Heart left ventricle (tissue), 16 donors: ENCODE measurements around the gene ZNF79. TPM values are rescaled to one million over a fixed set of nuclear protein-coding genes. Genes with fewer than 3 reads are reported as not detected.

Experiments
- ATAC-seq, 4 donors: fragments of 200-7000 bp; cut with Tn5 transposase; one replicate each; pipeline ENCODE4 v1.9.1; 2020 to 2022; ENCODE audit warnings: moderate library complexity in 4 of 4, mild to moderate bottlenecking in 3 of 4, moderate number of reproducible peaks in 1 of 4
- DNase-seq, 5 donors: peaks; one replicate each; pipeline ENCODE4 v3.0.0-alpha.2; 2020
- H3K27ac ChIP-seq, 12 donors: fragments of 200-600 bp; sonication (generic) in 4 of 12; one replicate each; pipeline versions ENCODE4 v1.5.0 to v1.8.0; 2016 to 2022; ENCODE audit warnings: mild to moderate bottlenecking in 2 of 12
- H3K27me3 ChIP-seq, 9 donors: fragments of 200-600 bp; sonication (generic) in 2 of 9; one replicate each; pipeline versions ENCODE4 v1.5.1 to v1.8.0; 2016 to 2022; ENCODE audit warnings: mild to moderate bottlenecking in 3 of 9
- H3K36me3 ChIP-seq, 9 donors: fragments of 200-600 bp; sonication (generic) in 2 of 9; one replicate each; pipeline versions ENCODE4 v1.5.0 to v1.8.0; 2018 to 2022; ENCODE audit warnings: mild to moderate bottlenecking in 2 of 9
- H3K4me1 ChIP-seq, 12 donors: fragments of 200-600 bp; sonication (generic) in 4 of 12; one replicate each; pipeline versions ENCODE4 v1.5.0 to v1.8.0; 2016 to 2022; ENCODE audit warnings: mild to moderate bottlenecking in 3 of 12
- H3K4me3 ChIP-seq, 12 donors: fragments of 200-600 bp; sonication (generic) in 4 of 12; one replicate each; pipeline versions ENCODE4 v1.5.0 to v1.8.0; 2017 to 2022; ENCODE audit warnings: mild to moderate bottlenecking in 9 of 12, moderate library complexity in 4 of 12
- H3K9me3 ChIP-seq, 12 donors: fragments of 200-600 bp; sonication (generic) in 4 of 12; one replicate each; pipeline versions ENCODE4 v1.5.0 to v1.8.0; 2016 to 2022; ENCODE audit warnings: mild to moderate bottlenecking in 1 of 12
- POLR2A ChIP-seq, 2 donors: fragments of 450-650 bp; IDR thresholded peaks; one replicate each; pipeline ENCODE4 v1.6.1; 2017; ENCODE audit warnings: antibody characterized with exemption in 2 of 2, mild to moderate bottlenecking in 2 of 2, moderate library complexity in 2 of 2
- WGBS, 4 donors: extraction: QIAGEN DNeasy Blood & Tissue Kit in 2 of 4; methylation state at CpG; one replicate each; pipeline versions ENCODE4 v1.1.5 to v1.1.7; 2013 to 2018; 5-methylcytosine and 5-hydroxymethylcytosine counted together
- intact Hi-C, 10 donors: fragments of 100-400 bp; cut with DNase I; formaldehyde crosslinking; loops; one replicate each; pipeline versions ENCODE4 v1.11.1 to v1.14.2; 2022
- polyA plus RNA-seq, 2 donors: library from polyadenylated mRNA; stranded (reverse); fragments of 200-250 nt; gene quantifications; one replicate each; pipeline ENCODE4 v1.2.3, GENCODE V29; 2013
- total RNA-seq, 9 donors: library from RNA; depleted of rRNA in 2 of 9; stranded (reverse); fragments of >200 nt in 2 of 9; fragmentation: NEBNext Ultra II Directional in 3 of 9; extraction: Animal tissue kit (Norgen Biotek cat#: 25700) in 3 of 9; gene quantifications; one replicate each; pipeline versions ENCODE4 v1.1.0 to v1.2.4, GENCODE V29; 2016 to 2023
- TF ChIP-seq, protein P1 (sequence below), 12 donors: fragments of 200-600 bp; sonication (generic) in 4 of 12; IDR thresholded peaks; one replicate each; pipeline versions ENCODE4 v1.5.0 to v1.8.0; 2018 to 2022; ENCODE audit warnings: antibody characterized with exemption in 12 of 12, mild to moderate bottlenecking in 5 of 12
- donor health status: ischemic (EF 13 %, LVEDD 7.1; RV severe dilation, severe dysfunction).
- donor health status: healthy with polysubstance abuse.
- donor health status: DM: no; HTN: yes; CAD: no.
- donor health status: DM: no; HTN: no; CAD: no.
- donor health status: ischemic (EF 25% LVEDD 6.9; RV normal size, moderate dysfunction).
- donor health status: ischemic (EF 25% LVEDD 5.7; RV mildly dilated, moderate dysfunction).
- donor health status: healthy.
- donor health status: DM: yes; HTN: yes; CAD: no.
- donor health status: ischemic (EF 35%, LVEDD 5.7; RV mildly dilated, moderate dysfunction).
- donor health status: nonischemic (EF 11% LVEDD 7.7; RV severe dilation, severe dysfunction).
- donor health status: DM: yes; HTN: yes; CAD: no.
- donor health status: PGD.
- donor health status: ischemic (EF 29% LVEDD 5.4; RV normal size, mild dysfunction).
- donor health status: nonischemic (EF 23%, LVEDD 6.1; RV moderate dilation, normal function).

ZNF79 gene
- total and polyA plus RNA-seq, 11 donors: 3.1 to 7.4 (median 5.6) TPM

DNA sequence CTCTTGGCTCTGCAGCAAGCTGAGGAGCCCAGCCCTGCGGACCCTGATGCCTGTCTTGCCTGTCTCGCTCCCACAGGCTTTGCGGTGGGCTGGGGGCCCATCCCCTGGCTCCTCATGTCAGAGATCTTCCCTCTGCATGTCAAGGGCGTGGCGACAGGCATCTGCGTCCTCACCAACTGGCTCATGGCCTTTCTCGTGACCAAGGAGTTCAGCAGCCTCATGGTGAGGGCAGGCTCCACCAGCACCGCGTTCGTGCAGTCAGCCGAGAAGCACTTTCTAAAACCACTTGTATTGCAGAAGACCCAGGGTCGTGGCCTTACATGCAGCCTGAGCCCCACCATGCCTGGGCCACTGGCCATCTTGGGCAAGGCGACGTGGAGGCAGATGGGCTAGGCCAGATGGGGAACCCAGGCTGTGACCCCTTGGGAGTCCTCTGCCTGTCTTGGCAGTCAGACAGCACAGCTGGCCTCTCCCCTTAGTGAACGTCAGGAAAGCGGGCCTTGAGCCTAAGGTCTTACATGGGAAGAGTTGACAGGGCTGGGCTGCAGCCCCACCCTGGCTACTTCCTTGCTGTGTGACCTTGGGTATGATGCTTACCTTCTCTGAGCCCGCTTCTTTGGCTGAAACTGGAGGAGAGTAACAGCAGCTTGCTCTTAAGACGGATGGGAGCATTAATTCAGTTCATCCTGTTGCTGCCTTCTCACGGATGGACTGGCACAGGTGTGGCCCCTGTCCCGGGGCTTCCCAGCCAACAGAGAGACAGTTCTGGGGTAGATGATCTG is 18.6 kb upstream of the ZNF79 start:
- no peak for TF ChIP-seq POLR2A (IDR thresholded peaks at IDR 0.05)
- TF ChIP-seq, protein P1, sequence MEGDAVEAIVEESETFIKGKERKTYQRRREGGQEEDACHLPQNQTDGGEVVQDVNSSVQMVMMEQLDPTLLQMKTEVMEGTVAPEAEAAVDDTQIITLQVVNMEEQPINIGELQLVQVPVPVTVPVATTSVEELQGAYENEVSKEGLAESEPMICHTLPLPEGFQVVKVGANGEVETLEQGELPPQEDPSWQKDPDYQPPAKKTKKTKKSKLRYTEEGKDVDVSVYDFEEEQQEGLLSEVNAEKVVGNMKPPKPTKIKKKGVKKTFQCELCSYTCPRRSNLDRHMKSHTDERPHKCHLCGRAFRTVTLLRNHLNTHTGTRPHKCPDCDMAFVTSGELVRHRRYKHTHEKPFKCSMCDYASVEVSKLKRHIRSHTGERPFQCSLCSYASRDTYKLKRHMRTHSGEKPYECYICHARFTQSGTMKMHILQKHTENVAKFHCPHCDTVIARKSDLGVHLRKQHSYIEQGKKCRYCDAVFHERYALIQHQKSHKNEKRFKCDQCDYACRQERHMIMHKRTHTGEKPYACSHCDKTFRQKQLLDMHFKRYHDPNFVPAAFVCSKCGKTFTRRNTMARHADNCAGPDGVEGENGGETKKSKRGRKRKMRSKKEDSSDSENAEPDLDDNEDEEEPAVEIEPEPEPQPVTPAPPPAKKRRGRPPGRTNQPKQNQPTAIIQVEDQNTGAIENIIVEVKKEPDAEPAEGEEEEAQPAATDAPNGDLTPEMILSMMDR (IDR thresholded peaks at IDR 0.05): no peak
- 84 to 90% (median 89%) methylated on average over 9 to 20 of the region's 20 CpGs for WGBS, 4 donors
- intact Hi-C loops: no loop called here

DNA sequence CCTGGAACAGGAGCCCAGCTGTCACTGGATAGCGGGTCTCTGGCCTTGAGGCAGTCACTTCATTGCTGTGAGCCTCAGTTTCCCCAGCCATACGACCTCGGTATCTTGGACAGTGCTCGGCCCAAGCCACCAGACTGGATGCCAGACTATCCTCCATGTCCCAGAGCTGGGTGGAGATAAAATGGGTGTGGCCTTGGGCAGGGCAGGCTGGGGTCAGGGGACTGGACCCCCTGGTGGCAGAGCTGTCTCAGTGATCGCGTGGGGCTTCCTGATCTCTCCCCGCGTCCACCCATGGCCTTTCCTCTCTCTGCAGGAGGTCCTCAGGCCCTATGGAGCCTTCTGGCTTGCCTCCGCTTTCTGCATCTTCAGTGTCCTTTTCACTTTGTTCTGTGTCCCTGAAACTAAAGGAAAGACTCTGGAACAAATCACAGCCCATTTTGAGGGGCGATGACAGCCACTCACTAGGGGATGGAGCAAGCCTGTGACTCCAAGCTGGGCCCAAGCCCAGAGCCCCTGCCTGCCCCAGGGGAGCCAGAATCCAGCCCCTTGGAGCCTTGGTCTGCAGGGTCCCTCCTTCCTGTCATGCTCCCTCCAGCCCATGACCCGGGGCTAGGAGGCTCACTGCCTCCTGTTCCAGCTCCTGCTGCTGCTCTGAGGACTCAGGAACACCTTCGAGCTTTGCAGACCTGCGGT is 17.2 kb upstream of the ZNF79 start:
- Histone ChIP-seq H3K9me3 (no peaks in the 10 kb centered on the region), H3K27ac (peak overlapping the region in 6 of 12 donors; percentile 8 to 72 (median 44)), H3K27me3 (no peaks in the 10 kb centered on the region), H3K36me3 (peaks cover 0 to 44% (median 28%) of the 10 kb centered on the region in 9 donors), H3K4me3 (no peak overlapping the region), H3K4me1 (peaks cover 0 to 16% (median 11%) of the 10 kb centered on the region in 12 donors)
- WGBS, 4 donors: 48 to 62% (median 53%) methylated on average over 9 to 13 of the region's 13 CpGs
- no peak for TF ChIP-seq POLR2A (IDR thresholded peaks at IDR 0.05)
- TF ChIP-seq, protein P1 (IDR thresholded peaks at IDR 0.05): no peak
- peak in 1 of 5 donors; percentile 63 for DNase-seq
- intact Hi-C loops: no loop called here
- ATAC-seq: peak in 3 of 4 donors; percentile 25 to 48 (median 31)

More for the DNA sequence above, 18.6 kb upstream of the ZNF79 start:
- H3K4me3 ChIP-seq: no peak overlapping the region
- H3K4me1 ChIP-seq: peaks cover 0 to 16% (median 11%) of the 10 kb centered on the region in 12 donors
- H3K27ac ChIP-seq: peak overlapping the region in 1 of 12 donors; percentile 72
- no peaks in the 10 kb centered on the region for H3K9me3 ChIP-seq
- peaks cover 0 to 54% (median 37%) of the 10 kb centered on the region in 9 donors for H3K36me3 ChIP-seq
- DNase-seq (no peak), ATAC-seq (peak in 1 of 4 donors; percentile 17)
- no peaks in the 10 kb centered on the region for H3K27me3 ChIP-seq

DNA sequence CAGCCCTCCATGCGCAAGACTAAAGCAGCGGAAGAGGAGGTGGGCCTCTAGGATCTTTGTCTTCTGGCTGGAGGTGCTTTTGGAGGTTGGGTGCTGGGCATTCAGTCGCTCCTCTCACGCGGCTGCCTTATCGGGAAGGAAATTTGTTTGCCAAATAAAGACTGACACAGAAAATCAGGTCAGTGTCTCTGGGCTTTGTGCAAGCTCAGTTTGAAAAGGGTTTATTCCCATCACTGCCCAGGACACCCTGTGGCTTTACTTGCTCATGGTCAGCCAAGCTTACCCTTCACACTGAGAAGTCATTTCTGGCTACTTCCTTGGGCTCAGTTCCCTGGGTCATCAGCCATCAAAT is 16.7 kb upstream of the ZNF79 start:
- intact Hi-C loops: no loop called here
- ATAC-seq: no peak
- H3K27ac ChIP-seq: peak overlapping the region in 6 of 12 donors; percentile 8 to 72 (median 44)

More for the DNA sequence above, 16.7 kb upstream of the ZNF79 start:
- H3K4me3 ChIP-seq: no peak overlapping the region
- H3K27me3 ChIP-seq: no peaks in the 10 kb centered on the region
- no peak for DNase-seq
- TF ChIP-seq, protein P1 (IDR thresholded peaks at IDR 0.05): no peak
- no peak for TF ChIP-seq POLR2A (IDR thresholded peaks at IDR 0.05)
- 37 to 56% (median 46%) methylated on average over 5 to 6 of the region's 6 CpGs for WGBS, 4 donors
- H3K4me1 ChIP-seq: peaks cover 0 to 16% (median 11%) of the 10 kb centered on the region in 12 donors
- peaks cover 0 to 42% (median 27%) of the 10 kb centered on the region in 9 donors for H3K36me3 ChIP-seq
- no peaks in the 10 kb centered on the region for H3K9me3 ChIP-seq
